AG09319 (cell line): Measurements from ENCODE around the gene STKLD1.
"Not testable (repeated sequence)": the region's sequence is repeated elsewhere in the genome, so short reads cannot be mapped to it uniquely, and the experiment has no call there.

ENCODE experiments used
- DNase-seq: peaks from one replicate; pipeline ENCODE4 v3.0.0-alpha.2; 2010; ENCODE audit warnings: low read depth; ENCODE audit errors: extremely low read depth
- TF ChIP-seq, protein P1 (sequence below): IDR thresholded peaks from 2 replicates; pipeline ENCODE4 v1.5.1; 2011; ENCODE audit warnings: low read depth, mild to moderate bottlenecking, inconsistent platforms, low read length, moderate library complexity

The STKLD1 gene

DNA sequence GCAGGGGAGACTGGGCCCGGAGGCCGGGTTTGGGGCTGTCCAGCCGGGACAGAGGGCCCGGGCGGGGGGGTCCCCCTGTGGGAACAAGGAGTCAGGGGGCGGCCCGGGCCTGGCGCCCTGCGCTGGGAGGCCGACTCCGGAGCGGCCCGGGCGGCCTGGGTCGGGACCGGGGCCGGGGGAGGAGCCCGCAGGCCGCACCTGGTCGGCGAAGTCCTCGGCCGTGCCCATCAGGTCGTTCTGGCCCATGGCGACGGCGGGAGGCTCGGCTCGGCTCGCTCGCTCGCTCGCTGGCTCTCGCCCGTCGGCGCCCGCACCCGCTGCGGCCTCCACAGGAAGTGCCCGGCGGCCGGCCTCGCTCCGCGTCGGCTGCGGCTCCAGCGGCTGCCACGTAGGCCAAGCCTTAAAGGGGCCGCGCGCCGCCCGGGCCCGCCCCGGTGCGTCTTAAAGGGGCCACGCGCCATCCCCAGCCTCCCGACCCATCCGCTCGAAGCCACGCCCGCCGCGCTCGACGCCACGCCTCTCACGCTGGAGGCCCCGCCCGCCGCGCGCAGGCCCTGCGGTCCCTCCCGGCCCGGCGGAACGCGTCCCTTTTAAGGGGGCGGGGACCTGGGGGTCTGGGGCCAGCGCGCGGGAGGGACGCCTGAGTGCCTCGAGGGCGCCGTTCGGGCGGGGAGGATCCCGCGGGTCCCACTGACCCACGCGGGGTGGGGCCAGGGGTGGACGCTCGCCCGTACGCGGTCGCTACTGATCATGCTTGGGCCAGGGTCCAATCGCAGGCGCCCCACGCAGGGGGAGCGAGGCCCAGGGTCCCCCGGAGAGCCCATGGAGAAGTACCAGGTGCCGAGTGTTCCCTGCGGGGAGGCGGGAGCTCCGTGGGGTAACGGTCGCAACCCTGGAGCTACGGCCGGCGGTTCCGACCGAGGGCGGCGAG lies at the start of gene STKLD1, which contains the start of gene SURF4:
TSS of gene STKLD1 (plus strand) at position 643 of the 931 bp plus-strand sequence. CDS start at position 751, 108 bp downstream.
TSS of gene SURF4 (minus strand) at position 337 of the 931 bp plus-strand sequence. CDS start at position 246, 91 bp downstream.
- TF ChIP-seq, protein P1, sequence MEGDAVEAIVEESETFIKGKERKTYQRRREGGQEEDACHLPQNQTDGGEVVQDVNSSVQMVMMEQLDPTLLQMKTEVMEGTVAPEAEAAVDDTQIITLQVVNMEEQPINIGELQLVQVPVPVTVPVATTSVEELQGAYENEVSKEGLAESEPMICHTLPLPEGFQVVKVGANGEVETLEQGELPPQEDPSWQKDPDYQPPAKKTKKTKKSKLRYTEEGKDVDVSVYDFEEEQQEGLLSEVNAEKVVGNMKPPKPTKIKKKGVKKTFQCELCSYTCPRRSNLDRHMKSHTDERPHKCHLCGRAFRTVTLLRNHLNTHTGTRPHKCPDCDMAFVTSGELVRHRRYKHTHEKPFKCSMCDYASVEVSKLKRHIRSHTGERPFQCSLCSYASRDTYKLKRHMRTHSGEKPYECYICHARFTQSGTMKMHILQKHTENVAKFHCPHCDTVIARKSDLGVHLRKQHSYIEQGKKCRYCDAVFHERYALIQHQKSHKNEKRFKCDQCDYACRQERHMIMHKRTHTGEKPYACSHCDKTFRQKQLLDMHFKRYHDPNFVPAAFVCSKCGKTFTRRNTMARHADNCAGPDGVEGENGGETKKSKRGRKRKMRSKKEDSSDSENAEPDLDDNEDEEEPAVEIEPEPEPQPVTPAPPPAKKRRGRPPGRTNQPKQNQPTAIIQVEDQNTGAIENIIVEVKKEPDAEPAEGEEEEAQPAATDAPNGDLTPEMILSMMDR, result no peak
- DNase-seq, result peak; percentile 91

DNA sequence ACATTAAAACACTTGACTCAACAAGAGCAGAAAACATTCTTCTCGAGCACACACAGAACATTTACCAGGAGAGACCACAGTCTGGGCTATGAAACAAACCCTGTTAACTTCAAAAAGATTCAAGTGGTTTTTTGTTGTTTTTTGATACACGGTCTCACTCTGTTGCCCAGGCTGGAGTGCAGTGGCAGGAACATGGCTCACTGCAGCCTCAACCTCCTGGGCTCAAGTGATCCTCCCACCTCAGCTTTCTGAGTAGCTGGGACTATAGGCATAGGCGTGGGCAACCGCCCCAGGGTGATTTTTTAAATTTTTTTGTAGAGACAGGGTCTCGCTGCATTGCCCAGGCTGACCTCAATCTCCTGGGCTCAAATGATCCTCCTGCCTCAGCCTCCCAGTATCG lies 49.1 kb upstream of the STKLD1 start:
- DNase-seq, result not testable (repeated sequence)

DNA sequence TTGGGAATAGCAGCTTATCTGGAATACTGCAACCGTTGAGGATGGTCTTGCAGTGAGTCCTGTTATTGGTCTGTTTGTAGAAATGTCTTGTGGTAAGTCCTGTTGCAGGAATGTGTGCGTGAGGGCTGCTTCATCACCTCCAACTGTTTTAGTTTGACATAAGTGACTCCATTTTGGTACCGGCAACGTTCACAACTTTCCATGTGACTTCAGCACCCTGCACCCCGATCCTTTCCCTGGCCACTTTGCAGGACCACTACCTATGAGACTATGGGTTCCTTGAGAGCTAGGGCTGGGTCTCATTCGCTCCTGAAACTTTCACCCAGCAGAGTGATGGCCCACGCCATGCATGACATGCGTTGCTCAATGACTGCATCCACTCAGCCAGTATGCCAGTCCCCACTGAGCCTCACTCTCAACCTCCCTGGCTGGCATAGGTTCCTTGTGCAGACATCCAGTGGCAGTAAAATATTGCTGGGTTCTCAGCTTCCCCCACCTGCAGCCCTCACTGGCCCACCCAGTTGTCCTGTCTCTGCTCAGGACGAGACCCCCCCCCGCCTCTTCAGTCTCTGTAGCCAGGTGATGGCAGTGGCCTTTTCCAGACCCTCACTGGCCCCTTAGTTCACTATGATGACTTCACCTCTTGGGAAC lies 48.2 kb upstream of the STKLD1 start:
- TF ChIP-seq, protein P1, result no peak
- no peak for DNase-seq

DNA sequence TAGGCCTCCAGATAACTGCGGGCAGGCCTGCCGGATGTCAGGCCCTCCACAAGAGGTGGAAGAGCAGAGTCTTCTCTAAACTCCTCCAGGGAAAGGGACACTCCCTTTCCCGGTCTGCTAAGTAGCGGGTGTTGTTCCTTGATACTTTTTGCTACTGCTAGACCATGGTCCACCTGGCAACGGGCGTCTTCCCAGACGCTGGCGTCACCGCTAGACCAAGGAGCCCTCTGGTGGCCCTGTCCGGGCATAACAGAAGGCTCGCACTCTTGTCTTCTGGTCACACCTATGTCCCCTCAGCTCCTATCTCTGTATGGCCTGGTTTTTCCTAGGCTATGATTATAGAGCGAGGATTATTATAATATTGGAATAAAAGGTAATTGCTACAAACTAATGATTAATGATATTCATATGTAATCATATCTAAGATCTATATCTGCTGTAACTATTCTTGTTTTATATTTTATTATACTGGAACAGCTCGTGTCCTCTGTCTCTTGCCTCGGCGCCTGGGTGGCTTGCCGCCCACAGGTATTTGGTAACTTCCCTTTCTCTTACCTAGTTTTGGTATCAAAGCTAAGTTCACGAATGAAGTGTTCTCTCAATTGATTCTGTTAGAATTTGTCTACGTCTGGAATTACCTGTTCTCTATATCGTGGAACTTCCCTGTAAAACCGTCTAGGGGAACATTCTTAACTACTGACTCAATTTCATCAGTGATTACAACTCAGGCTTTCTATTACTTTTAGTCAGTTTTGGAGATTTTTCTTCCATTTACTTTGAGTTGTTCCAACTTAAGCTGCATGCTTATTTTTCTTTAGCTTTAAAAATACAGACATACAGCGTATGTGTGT lies 46.6 kb upstream of the STKLD1 start:
- TF ChIP-seq, protein P1, result peak; percentile 42
- not testable (repeated sequence) for DNase-seq

DNA sequence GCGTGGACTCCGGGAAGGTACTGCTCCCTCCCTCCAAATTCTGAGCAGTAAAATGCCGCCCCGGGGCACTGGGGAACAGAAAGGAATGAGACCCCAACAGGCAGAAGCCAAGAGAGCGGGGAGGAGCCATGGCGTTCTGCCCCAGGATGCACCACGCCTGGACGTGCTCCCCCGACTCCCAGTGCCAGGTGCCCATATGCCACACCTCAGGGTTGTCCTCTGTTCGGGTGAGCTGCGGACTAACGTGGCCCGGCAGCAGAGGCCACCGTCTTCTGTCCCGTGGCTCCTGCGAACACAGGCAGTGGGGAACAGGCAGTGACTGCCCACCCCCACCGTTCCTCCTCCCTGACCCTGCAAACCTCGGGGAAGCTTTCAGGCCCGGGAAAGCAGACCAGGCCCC lies 44.9 kb upstream of the STKLD1 start:
- DNase-seq, result no peak
- TF ChIP-seq, protein P1, result no peak

DNA sequence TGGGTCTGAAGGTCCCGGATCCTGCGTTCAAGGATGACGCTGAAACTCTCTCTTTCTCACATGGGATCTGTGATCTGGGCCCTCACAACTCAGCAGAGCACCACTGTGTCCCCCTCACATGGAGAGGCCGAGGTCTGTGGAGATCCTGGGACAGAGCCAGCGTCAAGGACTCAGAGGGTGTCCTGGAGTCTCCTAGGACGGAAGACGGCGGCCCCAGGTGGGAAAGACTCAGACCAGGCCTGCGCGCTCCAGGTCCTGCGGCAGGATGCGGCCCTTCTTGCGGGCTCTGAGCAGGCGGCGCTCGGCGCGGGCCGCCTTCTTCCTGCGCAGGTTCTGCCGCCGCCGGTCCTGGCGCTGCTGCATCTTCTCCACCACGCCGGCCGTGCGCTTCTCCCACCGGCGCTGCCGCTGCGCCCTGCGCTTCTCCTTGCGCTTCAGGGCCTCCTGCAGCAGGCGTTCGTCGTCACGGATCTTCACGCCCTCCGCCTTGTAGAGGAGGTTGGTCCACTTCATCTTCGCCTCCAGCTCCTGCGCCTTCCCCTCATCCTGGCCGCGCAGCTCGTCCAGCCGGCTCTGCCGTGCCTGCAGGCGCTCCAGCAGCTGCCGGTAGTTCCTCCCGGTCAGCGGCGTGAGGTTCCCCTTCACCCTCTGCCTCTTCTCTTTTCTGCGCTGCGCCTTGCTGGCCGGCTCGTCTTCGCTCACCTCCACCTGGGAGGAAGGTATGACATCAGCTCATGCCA lies 44.4 kb upstream of the STKLD1 start:
- TF ChIP-seq, protein P1, result no peak
- no peak for DNase-seq

DNA sequence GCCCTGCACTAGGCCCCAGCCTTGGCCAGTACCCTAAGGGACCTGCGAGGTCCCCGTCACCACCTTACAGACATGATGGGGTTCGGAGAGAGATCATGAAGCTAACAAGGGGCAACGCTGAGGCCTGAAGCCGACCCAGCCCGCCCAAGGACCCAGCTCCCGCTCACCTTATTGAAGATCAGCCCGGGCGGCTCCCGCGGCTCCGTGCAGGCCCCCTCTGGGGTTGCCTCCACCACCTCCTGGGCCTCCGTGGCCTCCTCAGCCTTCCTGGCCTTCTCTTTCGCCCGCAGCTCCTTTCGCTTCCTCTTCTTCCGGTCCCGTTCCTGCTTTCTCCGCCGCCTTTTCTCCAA lies 43.8 kb upstream of the STKLD1 start:
- TF ChIP-seq, protein P1, result no peak
- DNase-seq, result no peak
